Measurements from ENCODE around the gene BCL11B.

- TF ChIP-seq EZH2 (IDR thresholded peaks at IDR 0.05; ENCODE audit: borderline replicate concordance, insufficient read depth, low read depth, low read length, poor library complexity, severe bottlenecking) = no peak
- TF ChIP-seq, protein P1, sequence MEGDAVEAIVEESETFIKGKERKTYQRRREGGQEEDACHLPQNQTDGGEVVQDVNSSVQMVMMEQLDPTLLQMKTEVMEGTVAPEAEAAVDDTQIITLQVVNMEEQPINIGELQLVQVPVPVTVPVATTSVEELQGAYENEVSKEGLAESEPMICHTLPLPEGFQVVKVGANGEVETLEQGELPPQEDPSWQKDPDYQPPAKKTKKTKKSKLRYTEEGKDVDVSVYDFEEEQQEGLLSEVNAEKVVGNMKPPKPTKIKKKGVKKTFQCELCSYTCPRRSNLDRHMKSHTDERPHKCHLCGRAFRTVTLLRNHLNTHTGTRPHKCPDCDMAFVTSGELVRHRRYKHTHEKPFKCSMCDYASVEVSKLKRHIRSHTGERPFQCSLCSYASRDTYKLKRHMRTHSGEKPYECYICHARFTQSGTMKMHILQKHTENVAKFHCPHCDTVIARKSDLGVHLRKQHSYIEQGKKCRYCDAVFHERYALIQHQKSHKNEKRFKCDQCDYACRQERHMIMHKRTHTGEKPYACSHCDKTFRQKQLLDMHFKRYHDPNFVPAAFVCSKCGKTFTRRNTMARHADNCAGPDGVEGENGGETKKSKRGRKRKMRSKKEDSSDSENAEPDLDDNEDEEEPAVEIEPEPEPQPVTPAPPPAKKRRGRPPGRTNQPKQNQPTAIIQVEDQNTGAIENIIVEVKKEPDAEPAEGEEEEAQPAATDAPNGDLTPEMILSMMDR (IDR thresholded peaks at IDR 0.05) = no peak
Observed at GRCh38 chr14:99187858-99188257, 84.1 kb downstream of the BCL11B start.
